GM12878 (cell line): ENCODE data around the gene CDH1. TPM values are rescaled to one million over a fixed set of nuclear protein-coding genes. Genes with fewer than 3 reads are reported as not detected.

Source experiments
- ATAC-seq: fragments of 200-7000 bp; cut with Tn5 transposase; 3 replicates; pipeline ENCODE4 v1.9.1; 2020; ENCODE audit warnings: mild to moderate bottlenecking, moderate library complexity
- BruUV-seq: library from RNA; stranded (reverse); fragments of 400-500 nt; replicated peaks from 2 replicates; lab custom pipeline; 2021; lab: Mats Ljungman, UMichigan
- CTCF ChIA-PET: fragments of 300-600 bp; sonication (Branson Sonifier 250); formaldehyde crosslinking; extraction: SDS; loops from one replicate; lab custom pipeline; 2021; ENCODE audit warnings: inconsistent platforms; lab: Yijun Ruan, JAX
- POLR2A ChIA-PET: fragments of 350-600 bp; formaldehyde crosslinking; extraction: SDS; loops from one replicate; lab custom pipeline; 2021; ENCODE audit warnings: inconsistent platforms; lab: Charles Lee
- RAD21 ChIA-PET: fragments of 300-600 bp; sonication (Branson Sonifier 250); formaldehyde crosslinking; loops from one replicate; lab custom pipeline; 2023; ENCODE audit warnings: antibody characterized with exemption; ENCODE audit not compliant: unreplicated experiment; lab: Charles Lee
- SMC1A ChIA-PET: fragments of 300-600 bp; sonication (Branson Sonifier 250); formaldehyde crosslinking; loops from one replicate; lab custom pipeline; 2023; ENCODE audit not compliant: unreplicated experiment, uncharacterized antibody; lab: Charles Lee
- DNase-seq: peaks from one replicate; pipeline ENCODE4 v3.0.0-alpha.2; 2011; ENCODE audit warnings: low read depth, low spot score
- FAIRE-seq: peaks from 3 replicates; lab custom pipeline; 2011; peaks lifted over from hg19 to GRCh38; lab: Jason Lieb, UNC
- H2AFZ ChIP-seq: 2 replicates; pipeline ENCODE4 v1.6.0; 2011; ENCODE audit warnings: low read depth, low read length, control low read depth; ENCODE audit not compliant: control insufficient read depth
- H3K27ac ChIP-seq: 2 replicates; pipeline ENCODE4 v1.5.1; 2011; ENCODE audit warnings: control low read depth; ENCODE audit not compliant: control insufficient read depth, insufficient read depth
- H3K27me3 ChIP-seq, 2 experiments: replicated peaks in 1 of 2; 2 replicates each; pipeline versions ENCODE4 v1.6.0 to v1.6.1; 2011; ENCODE audit warnings: low read length in 1 of 2; ENCODE audit not compliant: control insufficient read depth in 2 of 2, insufficient read depth in 2 of 2
- H3K36me3 ChIP-seq, 2 experiments: 2 replicates each; pipeline ENCODE4 v1.5.1; 2011; ENCODE audit warnings: low read length in 1 of 2; ENCODE audit not compliant: control insufficient read depth in 2 of 2, insufficient read depth in 2 of 2
- H3K4me1 ChIP-seq: 2 replicates; pipeline ENCODE4 v1.6.1; 2011; ENCODE audit warnings: mild to moderate bottlenecking, low read length, moderate library complexity, mixed read lengths; ENCODE audit not compliant: control insufficient read depth, insufficient read depth
- H3K4me2 ChIP-seq: 2 replicates; pipeline ENCODE4 v1.6.0; 2011; ENCODE audit warnings: control low read depth; ENCODE audit not compliant: control insufficient read depth, insufficient read depth
- H3K4me3 ChIP-seq: fragments of 200-600 bp; sonication (generic); 2 replicates; pipeline ENCODE4 v1.5.1; 2016
- H3K79me2 ChIP-seq: 2 replicates; pipeline ENCODE4 v1.6.0; 2011; ENCODE audit warnings: low read length; ENCODE audit not compliant: control insufficient read depth, insufficient read depth
- H3K9ac ChIP-seq: 2 replicates; pipeline ENCODE4 v1.8.0; 2011; ENCODE audit warnings: low read length, control low read depth, mixed read lengths; ENCODE audit not compliant: control insufficient read depth, insufficient read depth
- H3K9me3 ChIP-seq: replicated peaks from 3 replicates; pipeline ENCODE4 v1.5.1; 2011; ENCODE audit warnings: mild to moderate bottlenecking, low read length; ENCODE audit not compliant: control insufficient read depth, insufficient read depth
- H4K20me1 ChIP-seq: 2 replicates; pipeline ENCODE4 v1.6.0; 2011; ENCODE audit not compliant: control insufficient read depth, insufficient read depth
- CBX5 ChIP-seq: sonication (generic); IDR thresholded peaks from 2 replicates; pipeline ENCODE4 v1.6.1; 2016; ENCODE audit warnings: low read depth, moderate library complexity, mild to moderate bottlenecking, inconsistent platforms
- CHD1 ChIP-seq: IDR thresholded peaks from 2 replicates; pipeline ENCODE4 v1.6.1; 2012; ENCODE audit warnings: low read depth, low read length, improper control_type of control experiment
- E4F1 ChIP-seq: fragments of 450-650 bp; IDR thresholded peaks from 2 replicates; pipeline ENCODE4 v1.6.1; 2018; ENCODE audit warnings: borderline replicate concordance, mild to moderate bottlenecking; ENCODE audit not compliant: partially characterized antibody
- HDGF ChIP-seq: fragments of 450-650 bp; IDR thresholded peaks from 2 replicates; pipeline ENCODE4 v1.6.1; 2016; ENCODE audit warnings: antibody characterized with exemption
- JUNB ChIP-seq: IDR thresholded peaks from 2 replicates; pipeline ENCODE4 v1.6.1; 2016; ENCODE audit warnings: antibody characterized with exemption, mild to moderate bottlenecking
- MXI1 ChIP-seq: fragments of 150-350 bp; IDR thresholded peaks from 2 replicates; pipeline ENCODE4 v1.6.1; 2011; ENCODE audit warnings: low read depth, mild to moderate bottlenecking, inconsistent platforms, low read length, improper control_type of control experiment
- POU2F2 ChIP-seq: IDR thresholded peaks from 3 replicates; pipeline ENCODE4 v1.6.1; 2011; ENCODE audit warnings: low read depth, mild to moderate bottlenecking, low read length, borderline replicate concordance
- RAD21 ChIP-seq: IDR thresholded peaks from 2 replicates; pipeline ENCODE4 v1.6.1; 2011; ENCODE audit warnings: mild to moderate bottlenecking, low read depth, low read length, moderate library complexity; ENCODE audit not compliant: insufficient read depth
- RELA ChIP-seq: fragments of 450-650 bp; IDR thresholded peaks from 2 replicates; pipeline ENCODE4 v1.8.0; 2014; ENCODE audit warnings: borderline replicate concordance; ENCODE audit not compliant: partially characterized antibody
- RFX5 ChIP-seq: IDR thresholded peaks from 2 replicates; pipeline ENCODE4 v1.6.1; 2011; ENCODE audit warnings: low read depth, low read length, improper control_type of control experiment
- RUNX3 ChIP-seq: IDR thresholded peaks from 2 replicates; pipeline ENCODE4 v1.6.1; 2012; ENCODE audit warnings: low read length, inconsistent platforms
- SREBF2 ChIP-seq: IDR thresholded peaks from 2 replicates; pipeline ENCODE4 v1.6.1; 2012; ENCODE audit warnings: mild to moderate bottlenecking, low read length
- SRF ChIP-seq, 2 experiments: IDR thresholded peaks; 2 replicates each; pipeline ENCODE4 v1.6.1; 2011; ENCODE audit warnings: low read depth in 2 of 2, low read length in 2 of 2, mild to moderate bottlenecking in 1 of 2, moderate library complexity in 1 of 2
- STAT3 ChIP-seq: IDR thresholded peaks from 2 replicates; pipeline ENCODE4 v1.6.1; 2011; ENCODE audit warnings: low read depth, low read length, improper control_type of control experiment
- SUPT20H ChIP-seq: IDR thresholded peaks from 2 replicates; pipeline ENCODE4 v1.6.1; 2011; ENCODE audit warnings: low read depth, mild to moderate bottlenecking, low read length, moderate library complexity, borderline replicate concordance; ENCODE audit not compliant: control insufficient read depth
- TBL1XR1 ChIP-seq: IDR thresholded peaks from 2 replicates; pipeline ENCODE4 v1.6.1; 2012; ENCODE audit warnings: low read depth, low read length, improper control_type of control experiment
- ZNF217 ChIP-seq: fragments of 450-650 bp; IDR thresholded peaks from 2 replicates; pipeline ENCODE4 v1.6.1; 2017; ENCODE audit warnings: antibody characterized with exemption, mild to moderate bottlenecking
- ZNF592 ChIP-seq: fragments of 450-650 bp; IDR thresholded peaks from 2 replicates; pipeline ENCODE4 v1.6.1; 2017; ENCODE audit warnings: mild to moderate bottlenecking, moderate library complexity
- WGBS: methylation state at CpG from one replicate; pipeline ENCODE4 v1.1.6; 2016; ENCODE audit warnings: low lambda C conversion rate; ENCODE audit not compliant: insufficient replicate concordance, insufficient coverage; ENCODE audit errors: missing lambda C conversion rate; 5-methylcytosine and 5-hydroxymethylcytosine counted together
- in situ Hi-C: fragments of 300-500 bp; cut with MboI; formaldehyde crosslinking; loops from 9 replicates; pipeline ENCODE4 v1.14.3; 2018; ENCODE audit warnings: mixed read lengths
- intact Hi-C: fragments of 100-400 bp; cut with micrococcal nuclease; formaldehyde crosslinking; loops from one replicate; pipeline ENCODE4 v1.14.2; 2022; ENCODE audit not compliant: unreplicated experiment
- polyA plus RNA-seq, 11 experiments: library from polyadenylated mRNA; depleted of rRNA in 4 of 11; unstranded in 6 of 11; stranded (reverse) in 5 of 11; fragments of >200 nt; fragmentation: Nextera tagmentation in 4 of 11; fragmentation: Illumina TruSeq in 1 of 11; extraction: Ambion mirVana in 4 of 11; extraction: Trizol in 1 of 11; gene quantifications; 1 replicate in 1 of 11; 2 replicates in 10 of 11; pipeline versions ENCODE4 v1.2.1 to v1.2.3, GENCODE V29; 2011 to 2016; ENCODE audit warnings: inconsistent platforms in 2 of 11, missing spikeins in 2 of 11, low read depth in 1 of 11
- total RNA-seq, 4 experiments: library from RNA; depleted of rRNA in 3 of 4; stranded (reverse); fragments of >200 nt in 3 of 4; fragmentation: Illumina TruSeq in 1 of 4; extraction: Trizol in 1 of 4; gene quantifications; 2 replicates each; pipeline versions ENCODE4 v1.2.1 to v1.2.3, GENCODE V29; 2013 to 2021

The CDH1 gene
- total and polyA plus RNA-seq, 10 of the 15 experiments (the other 5 are each of a cell fraction or from before 2014, with no cell fraction given) = 2.2 to 30.6 (median 17.7) TPM

- no peak for TF ChIP-seq ZNF592
- no peak for TF ChIP-seq POU2F2
Observed at GRCh38 chr16:68696514-68696913, 40.6 kb upstream of the CDH1 start (continued).

- Histone ChIP-seq H3K27me3 (no peaks in the 10 kb centered on the region), H3K27ac (no peak overlapping the region), H3K9me3 (no peaks in the 10 kb centered on the region), H3K4me2 (no peak overlapping the region), H3K9ac (no peak overlapping the region), H3K79me2 (no peaks in the 10 kb centered on the region), H2AFZ (no peak overlapping the region), H4K20me1 (no peaks in the 10 kb centered on the region), H3K4me3 (no peak overlapping the region), H3K4me1 (no peaks in the 10 kb centered on the region), H3K36me3 (no peaks in the 10 kb centered on the region)
- POLR2A ChIA-PET = no interaction called here
- 59% methylated on average over 23 of the region's 23 CpGs for WGBS
- FAIRE-seq (no peak), DNase-seq (no peak), ATAC-seq (no peak)
- BruUV-seq = no TSS peak
- CTCF ChIA-PET = interaction anchor here (1.3 to 3.5 kb wide), 2 partner anchors 103 to 173 kb away, joined by 3 to 15 read pairs; no protein-coding TSS in a partner anchor
- in situ Hi-C loops = no loop called here
- SMC1A ChIA-PET = interaction anchor here (1.9 kb wide), 1 partner anchor 62 kb away, joined by 4 read pairs; no protein-coding TSS in a partner anchor
- intact Hi-C loops = no loop called here
- RAD21 ChIA-PET = interaction anchor here (0.5 to 1.9 kb wide), 3 partner anchors 22 to 206 kb away, joined by 3 to 6 read pairs (median 3); no protein-coding TSS in a partner anchor
- TF ChIP-seq RAD21 = no peak
- no peak for TF ChIP-seq RELA
- TF ChIP-seq RFX5 = no peak
- TF ChIP-seq CBX5 = no peak
- no peak for TF ChIP-seq JUNB
- TF ChIP-seq HDGF = no peak
- no peak for TF ChIP-seq TBL1XR1
- TF ChIP-seq RUNX3 = no peak
- TF ChIP-seq STAT3 = no peak
- TF ChIP-seq E4F1 = no peak
- no peak for TF ChIP-seq SRF (IDR thresholded peaks at IDR 0.05; ENCODE audit: low read depth in 2 of 2, low read length in 2 of 2)
- TF ChIP-seq ZNF217 = no peak
- no peak for TF ChIP-seq MXI1
- no peak for TF ChIP-seq SUPT20H
- TF ChIP-seq CHD1 = no peak
- TF ChIP-seq SREBF2 = no peak
Observed at GRCh38 chr16:68698091-68698490, 39.0 kb upstream of the CDH1 start.
